ENCODE data around the gene TMIGD1.

DNA sequence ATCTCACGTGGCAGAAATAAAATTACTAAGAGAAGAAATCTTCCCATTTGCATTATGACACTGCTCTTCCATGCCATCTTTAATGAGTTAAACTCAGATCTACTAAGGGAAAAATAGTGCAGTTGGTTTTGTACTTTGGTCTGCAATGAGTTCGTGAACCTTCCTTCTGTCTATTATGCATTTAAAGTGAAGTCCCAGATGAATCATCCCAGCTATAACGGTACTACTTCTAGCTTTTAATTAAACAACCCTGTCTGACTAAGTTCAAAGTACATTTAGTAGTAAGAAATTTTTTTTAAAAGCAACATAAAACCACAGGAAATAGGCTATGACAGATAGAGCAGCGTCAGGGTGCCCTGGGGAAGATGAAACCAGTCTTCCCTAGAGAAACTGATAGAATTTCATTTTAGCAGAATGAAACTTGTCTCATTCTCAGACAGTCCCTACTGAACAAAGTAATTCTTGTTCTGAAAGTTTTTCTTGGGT lies 1.8 kb downstream of the TMIGD1 start:
- TF ChIP-seq, protein P1, sequence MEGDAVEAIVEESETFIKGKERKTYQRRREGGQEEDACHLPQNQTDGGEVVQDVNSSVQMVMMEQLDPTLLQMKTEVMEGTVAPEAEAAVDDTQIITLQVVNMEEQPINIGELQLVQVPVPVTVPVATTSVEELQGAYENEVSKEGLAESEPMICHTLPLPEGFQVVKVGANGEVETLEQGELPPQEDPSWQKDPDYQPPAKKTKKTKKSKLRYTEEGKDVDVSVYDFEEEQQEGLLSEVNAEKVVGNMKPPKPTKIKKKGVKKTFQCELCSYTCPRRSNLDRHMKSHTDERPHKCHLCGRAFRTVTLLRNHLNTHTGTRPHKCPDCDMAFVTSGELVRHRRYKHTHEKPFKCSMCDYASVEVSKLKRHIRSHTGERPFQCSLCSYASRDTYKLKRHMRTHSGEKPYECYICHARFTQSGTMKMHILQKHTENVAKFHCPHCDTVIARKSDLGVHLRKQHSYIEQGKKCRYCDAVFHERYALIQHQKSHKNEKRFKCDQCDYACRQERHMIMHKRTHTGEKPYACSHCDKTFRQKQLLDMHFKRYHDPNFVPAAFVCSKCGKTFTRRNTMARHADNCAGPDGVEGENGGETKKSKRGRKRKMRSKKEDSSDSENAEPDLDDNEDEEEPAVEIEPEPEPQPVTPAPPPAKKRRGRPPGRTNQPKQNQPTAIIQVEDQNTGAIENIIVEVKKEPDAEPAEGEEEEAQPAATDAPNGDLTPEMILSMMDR (IDR thresholded peaks at IDR 0.05 in 2 of 3, conservative IDR thresholded peaks at IDR 0.05 in 1 of 3; ENCODE audit: control insufficient read depth in 2 of 3, extremely low read depth in 1 of 3, insufficient read depth in 1 of 3, low read depth in 3 of 3, low read length in 3 of 3), result no peak
- TF ChIP-seq, protein P2, sequence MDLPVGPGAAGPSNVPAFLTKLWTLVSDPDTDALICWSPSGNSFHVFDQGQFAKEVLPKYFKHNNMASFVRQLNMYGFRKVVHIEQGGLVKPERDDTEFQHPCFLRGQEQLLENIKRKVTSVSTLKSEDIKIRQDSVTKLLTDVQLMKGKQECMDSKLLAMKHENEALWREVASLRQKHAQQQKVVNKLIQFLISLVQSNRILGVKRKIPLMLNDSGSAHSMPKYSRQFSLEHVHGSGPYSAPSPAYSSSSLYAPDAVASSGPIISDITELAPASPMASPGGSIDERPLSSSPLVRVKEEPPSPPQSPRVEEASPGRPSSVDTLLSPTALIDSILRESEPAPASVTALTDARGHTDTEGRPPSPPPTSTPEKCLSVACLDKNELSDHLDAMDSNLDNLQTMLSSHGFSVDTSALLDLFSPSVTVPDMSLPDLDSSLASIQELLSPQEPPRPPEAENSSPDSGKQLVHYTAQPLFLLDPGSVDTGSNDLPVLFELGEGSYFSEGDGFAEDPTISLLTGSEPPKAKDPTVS (IDR thresholded peaks at IDR 0.05; ENCODE audit: low read depth, low read length), result no peak
- no peak for TF ChIP-seq SPI1 (IDR thresholded peaks at IDR 0.05; ENCODE audit: borderline replicate concordance, insufficient read depth, low read depth, low read length)

All from GM12878 (cell line).